Amniotic epithelial cell (primary cell): ENCODE results near the gene AP3S2.
A peak's percentile ranks its signal among the peaks of the same experiment; 100 is the strongest.
"Not testable (repeated sequence)": the region's sequence is repeated elsewhere in the genome, so short reads cannot be mapped to it uniquely, and the experiment has no call there.

Experiments used
- DNase-seq: peaks from one replicate; pipeline ENCODE4 v3.0.0-alpha.2; 2010; ENCODE audit warnings: low read depth

Gene AP3S2

DNA sequence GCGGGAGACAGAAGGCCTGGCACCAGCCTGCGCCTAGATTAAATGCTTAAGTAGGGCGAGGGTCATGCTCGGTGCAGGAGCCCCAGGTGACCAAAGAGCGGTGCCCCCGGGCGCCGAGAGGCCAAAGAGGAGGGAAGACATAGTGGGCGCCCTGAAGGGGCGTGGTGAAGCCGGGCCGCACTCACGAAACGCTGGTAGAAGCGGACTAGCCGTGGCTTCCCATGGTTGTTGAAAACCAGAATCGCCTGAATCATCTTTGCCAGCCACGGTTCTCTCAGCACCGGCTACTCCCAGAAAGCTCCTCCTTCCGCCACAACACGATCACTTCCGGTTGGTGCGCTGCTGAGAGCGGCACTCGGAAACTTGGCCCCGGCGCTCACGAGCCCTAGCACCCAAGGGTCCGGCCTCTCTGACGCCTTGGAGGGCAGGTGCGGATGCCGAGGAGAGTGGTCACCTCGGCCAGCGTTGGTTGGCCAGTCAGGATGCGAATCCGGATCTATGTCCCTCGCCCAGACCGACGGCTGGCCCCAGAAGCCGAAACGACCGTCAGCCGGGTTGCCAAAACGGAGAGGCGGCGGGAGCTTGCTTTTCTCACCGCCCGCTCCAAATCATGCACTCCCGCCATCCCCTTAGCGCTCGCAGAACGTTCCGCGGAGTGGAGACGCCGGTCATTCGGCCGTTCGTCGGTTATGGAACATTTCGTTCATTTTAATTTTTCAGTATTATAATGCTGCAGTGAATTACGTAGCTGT is at the start of gene AP3S2:
TSS of gene AP3S2 (minus strand) at position 299 of the 752 bp plus-strand sequence. CDS start at position 254, 45 bp downstream.
- peak; percentile 95 for DNase-seq

GRCh38 chr15:89939910-89940309 is 46.1 kb upstream of the AP3S2 start:
- DNase-seq = no peak

GRCh38 chr15:89939377-89939776 is 45.6 kb upstream of the AP3S2 start:
- DNase-seq = not testable (repeated sequence)

GRCh38 chr15:89937365-89938350 is 43.9 kb upstream of the AP3S2 start:
- no peak for DNase-seq

GRCh38 chr15:89936786-89937265 is 43.0 kb upstream of the AP3S2 start:
- DNase-seq = no peak

DNA sequence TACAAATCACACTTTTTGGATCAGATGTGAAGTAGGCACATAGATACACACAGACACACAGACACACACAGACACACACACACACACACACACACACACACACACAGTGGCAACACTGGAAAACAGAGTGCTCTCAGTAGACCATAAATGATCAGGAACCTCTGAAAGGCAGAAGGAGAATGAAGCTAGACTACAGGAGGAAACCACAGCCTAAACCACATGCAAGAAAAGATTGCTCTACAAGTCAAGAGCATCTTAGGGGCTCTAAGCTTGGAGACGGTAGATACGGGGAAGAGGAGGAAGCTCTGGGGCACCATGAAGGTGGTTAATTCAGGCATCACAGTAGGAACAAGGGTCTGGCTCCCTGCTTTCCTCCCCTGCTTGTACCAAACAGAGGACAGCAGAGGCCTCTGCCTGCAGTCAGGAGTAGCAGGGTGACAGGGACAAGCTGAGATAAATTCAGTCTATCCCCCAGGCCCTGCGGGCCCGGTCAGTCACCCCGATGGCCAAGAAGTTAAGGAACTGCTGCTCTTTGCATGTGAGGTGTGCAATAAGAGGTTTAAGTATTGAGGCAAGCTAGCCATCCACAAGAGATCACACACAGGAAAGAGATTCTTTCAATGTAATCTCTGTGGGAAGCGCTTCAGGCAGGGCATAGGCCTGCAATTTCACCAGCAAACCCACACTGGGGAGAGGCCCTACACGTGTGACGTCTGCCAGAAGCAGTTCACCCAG is 42.4 kb upstream of the AP3S2 start:
- no peak for DNase-seq

- no peak for DNase-seq
These were observed 39.1 kb upstream of the AP3S2 start for GRCh38 chr15:89932880-89933279.

GRCh38 chr15:89928421-89928820 is 34.6 kb upstream of the AP3S2 start:
- no peak for DNase-seq

DNA sequence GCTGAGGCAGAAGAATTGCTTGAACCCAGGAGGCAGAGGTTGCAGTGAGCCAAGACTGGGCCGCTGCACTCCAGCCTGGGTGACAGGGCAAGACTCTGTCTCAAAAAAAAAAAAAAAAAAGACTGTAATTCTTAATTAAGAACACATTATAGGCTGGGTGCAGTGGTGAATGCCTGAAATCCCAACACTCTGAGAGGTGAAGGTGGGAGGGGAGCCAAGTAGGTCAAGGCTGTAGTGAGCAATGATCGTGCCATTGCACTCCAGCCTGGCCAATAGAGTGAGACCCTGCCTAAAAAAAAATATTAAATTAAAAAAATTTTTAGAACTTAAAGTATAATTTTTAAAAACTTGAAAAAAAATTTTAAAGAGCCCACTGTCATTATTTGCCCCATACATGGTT is 32.4 kb upstream of the AP3S2 start:
- DNase-seq = no peak

- DNase-seq = no peak
These were observed 23.8 kb upstream of the AP3S2 start for GRCh38 chr15:89917442-89918101.

- no peak for DNase-seq
These were observed 22.9 kb upstream of the AP3S2 start for GRCh38 chr15:89916660-89917059.

- peak; percentile 34 for DNase-seq
These were observed 19.0 kb upstream of the AP3S2 start, which contains the start of gene ARPIN for GRCh38 chr15:89912674-89913396. ARPIN (minus strand) TSS chr15:89912952; CDS start chr15:89912835, 117 bp downstream.

GRCh38 chr15:89912145-89912673 is 18.4 kb upstream of the AP3S2 start:
- no peak for DNase-seq

DNA sequence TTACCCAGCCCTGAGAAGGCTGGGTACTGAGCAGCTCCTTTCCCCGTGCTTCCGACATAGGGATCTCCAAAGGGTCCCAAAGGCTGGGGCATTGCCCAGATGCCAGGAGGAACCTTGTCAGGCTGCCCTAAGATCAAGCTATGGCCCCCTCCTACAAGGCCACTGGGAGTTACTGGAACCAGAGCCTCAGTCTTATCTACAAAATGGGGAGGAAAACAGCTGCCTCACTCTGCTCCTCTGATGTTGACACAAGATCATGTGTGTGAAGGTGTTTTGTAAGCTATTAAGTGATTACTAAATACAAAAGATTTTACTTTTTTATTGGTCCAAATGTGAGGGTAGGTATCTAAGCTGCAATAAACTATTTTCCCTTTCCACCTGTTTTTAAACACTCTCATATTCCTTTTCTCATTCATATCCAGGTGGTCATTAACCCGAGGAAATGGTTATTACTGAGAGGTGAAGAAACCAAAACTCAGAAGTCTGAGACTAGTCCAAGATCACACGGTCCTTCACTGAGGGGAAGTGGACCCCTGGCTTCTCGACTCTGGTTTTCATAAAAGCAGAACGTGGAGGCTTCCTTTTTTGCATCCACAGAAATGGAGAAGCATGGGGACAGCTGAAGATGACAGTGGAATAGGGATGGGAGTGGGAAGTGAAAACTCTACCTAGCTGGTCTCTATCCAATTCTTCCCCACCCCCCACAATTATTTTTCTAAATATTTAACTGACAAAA is 17.3 kb upstream of the AP3S2 start:
- DNase-seq = no peak

- no peak for DNase-seq
These were observed 15.8 kb upstream of the AP3S2 start for GRCh38 chr15:89909611-89910010.

- no peak for DNase-seq
These were observed 14.4 kb upstream of the AP3S2 start for GRCh38 chr15:89908226-89908625.

GRCh38 chr15:89907289-89907688 is 13.5 kb upstream of the AP3S2 start:
- DNase-seq = peak; percentile 28

- DNase-seq = no peak
These were observed 12.1 kb upstream of the AP3S2 start for GRCh38 chr15:89905846-89906378.

GRCh38 chr15:89904519-89904918 is 10.7 kb upstream of the AP3S2 start:
- DNase-seq = no peak

- no peak for DNase-seq
These were observed 10.0 kb upstream of the AP3S2 start for GRCh38 chr15:89903858-89904130.
